Erythroblast (primary cell): ENCODE data around the gene HES5.

Experiments
- GATA1 ChIP-seq: IDR thresholded peaks from 2 replicates; pipeline ENCODE4 v1.6.1; 2011; ENCODE audit warnings: low read depth, mild to moderate bottlenecking, control low read depth, low read length, moderate library complexity
- POLR2A ChIP-seq: IDR thresholded peaks from 2 replicates; pipeline ENCODE4 v1.6.1; 2011; ENCODE audit warnings: mild to moderate bottlenecking, low read length

- no peak for TF ChIP-seq POLR2A
- TF ChIP-seq GATA1: no peak
Observed at GRCh38 chr1:2523891-2524609, 6.0 kb downstream of the HES5 start.
